Measurements from ENCODE around the gene NATD1.

DNA sequence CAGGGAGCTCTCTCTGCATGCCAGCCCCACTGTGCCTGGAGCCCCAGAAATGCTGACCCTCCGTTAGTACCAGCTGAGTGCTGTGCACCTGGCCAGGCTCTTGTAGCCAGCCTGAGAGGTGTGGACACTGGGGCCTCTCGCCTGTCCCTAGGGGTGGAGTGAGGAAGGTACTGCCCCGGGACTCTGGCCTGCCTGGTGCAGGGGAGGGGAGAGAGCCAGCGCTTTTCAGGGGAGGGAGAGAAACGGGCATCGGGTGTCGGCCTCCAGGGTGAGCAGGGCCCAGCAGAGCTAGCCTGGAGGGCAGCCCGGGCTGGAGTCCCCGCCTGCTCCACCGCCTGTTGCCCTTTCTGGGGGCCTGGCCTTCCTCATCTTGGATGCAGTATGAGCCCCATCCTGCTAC, 44.4 kb upstream of the NATD1 start:
- TF ChIP-seq, protein P1, sequence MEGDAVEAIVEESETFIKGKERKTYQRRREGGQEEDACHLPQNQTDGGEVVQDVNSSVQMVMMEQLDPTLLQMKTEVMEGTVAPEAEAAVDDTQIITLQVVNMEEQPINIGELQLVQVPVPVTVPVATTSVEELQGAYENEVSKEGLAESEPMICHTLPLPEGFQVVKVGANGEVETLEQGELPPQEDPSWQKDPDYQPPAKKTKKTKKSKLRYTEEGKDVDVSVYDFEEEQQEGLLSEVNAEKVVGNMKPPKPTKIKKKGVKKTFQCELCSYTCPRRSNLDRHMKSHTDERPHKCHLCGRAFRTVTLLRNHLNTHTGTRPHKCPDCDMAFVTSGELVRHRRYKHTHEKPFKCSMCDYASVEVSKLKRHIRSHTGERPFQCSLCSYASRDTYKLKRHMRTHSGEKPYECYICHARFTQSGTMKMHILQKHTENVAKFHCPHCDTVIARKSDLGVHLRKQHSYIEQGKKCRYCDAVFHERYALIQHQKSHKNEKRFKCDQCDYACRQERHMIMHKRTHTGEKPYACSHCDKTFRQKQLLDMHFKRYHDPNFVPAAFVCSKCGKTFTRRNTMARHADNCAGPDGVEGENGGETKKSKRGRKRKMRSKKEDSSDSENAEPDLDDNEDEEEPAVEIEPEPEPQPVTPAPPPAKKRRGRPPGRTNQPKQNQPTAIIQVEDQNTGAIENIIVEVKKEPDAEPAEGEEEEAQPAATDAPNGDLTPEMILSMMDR (conservative IDR thresholded peaks at IDR 0.05; ENCODE audit: low read depth, low read length): no peak
- no peak for TF ChIP-seq EZH2 (IDR thresholded peaks at IDR 0.05; ENCODE audit: borderline replicate concordance, low read depth, low read length, poor library complexity, severe bottlenecking)
